HK-2 (cell line): ENCODE data around the gene CYP11A1.

Experiments
- DNase-seq: peaks from one replicate; pipeline ENCODE4 v3.0.0-alpha.2; 2018; ENCODE audit not compliant: unreplicated experiment

Gene CYP11A1

GRCh38 chr15:74347757-74348250, 19.6 kb downstream of the CYP11A1 start:
- no peak for DNase-seq

- DNase-seq = no peak
Measured at GRCh38 chr15:74345051-74345450, 22.4 kb downstream of the CYP11A1 start.

- DNase-seq = no peak
Measured at GRCh38 chr15:74343797-74344127, 23.7 kb downstream of the CYP11A1 start.

- DNase-seq = no peak
Measured at GRCh38 chr15:74343127-74343796, 24.2 kb downstream of the CYP11A1 start.

GRCh38 chr15:74340150-74340549, 27.3 kb downstream of the CYP11A1 start:
- DNase-seq = no peak

GRCh38 chr15:74339371-74339770, 28.1 kb downstream of the CYP11A1 start:
- DNase-seq = no peak

GRCh38 chr15:74338676-74339075, 28.8 kb downstream of the CYP11A1 start:
- no peak for DNase-seq

- DNase-seq = no peak
Measured at GRCh38 chr15:74337607-74338211, 29.7 kb downstream of the CYP11A1 start.

GRCh38 chr15:74337146-74337545, 30.3 kb downstream of the CYP11A1 start:
- no peak for DNase-seq

GRCh38 chr15:74336061-74337005, 31.1 kb downstream of the CYP11A1 start:
- no peak for DNase-seq

GRCh38 chr15:74335396-74335795, 32.0 kb downstream of the CYP11A1 start:
- DNase-seq = no peak

GRCh38 chr15:74334127-74334526, 33.3 kb downstream of the CYP11A1 start:
- DNase-seq = no peak

- DNase-seq = no peak
Measured at GRCh38 chr15:74333662-74334061, 33.8 kb downstream of the CYP11A1 start.

- no peak for DNase-seq
Measured at GRCh38 chr15:74333093-74333492, 34.4 kb downstream of the CYP11A1 start.

GRCh38 chr15:74332611-74333010, 34.8 kb downstream of the CYP11A1 start:
- DNase-seq = no peak

GRCh38 chr15:74332011-74332410, 35.4 kb downstream of the CYP11A1 start:
- no peak for DNase-seq

GRCh38 chr15:74330861-74331408, 36.5 kb downstream of the CYP11A1 start:
- no peak for DNase-seq

GRCh38 chr15:74328331-74329056, 39.0 kb downstream of the CYP11A1 start:
- DNase-seq = no peak

GRCh38 chr15:74327756-74328155, 39.7 kb downstream of the CYP11A1 start:
- DNase-seq = no peak

GRCh38 chr15:74326746-74327145, 40.7 kb downstream of the CYP11A1 start:
- DNase-seq = no peak

- no peak for DNase-seq
Measured at GRCh38 chr15:74324714-74325113, 42.7 kb downstream of the CYP11A1 start.
